ENCODE measurements around the gene FLOT2.
"Not testable (repeated sequence)": the region's sequence is repeated elsewhere in the genome, so short reads cannot be mapped to it uniquely, and the experiment has no call there.

Gene FLOT2

DNA sequence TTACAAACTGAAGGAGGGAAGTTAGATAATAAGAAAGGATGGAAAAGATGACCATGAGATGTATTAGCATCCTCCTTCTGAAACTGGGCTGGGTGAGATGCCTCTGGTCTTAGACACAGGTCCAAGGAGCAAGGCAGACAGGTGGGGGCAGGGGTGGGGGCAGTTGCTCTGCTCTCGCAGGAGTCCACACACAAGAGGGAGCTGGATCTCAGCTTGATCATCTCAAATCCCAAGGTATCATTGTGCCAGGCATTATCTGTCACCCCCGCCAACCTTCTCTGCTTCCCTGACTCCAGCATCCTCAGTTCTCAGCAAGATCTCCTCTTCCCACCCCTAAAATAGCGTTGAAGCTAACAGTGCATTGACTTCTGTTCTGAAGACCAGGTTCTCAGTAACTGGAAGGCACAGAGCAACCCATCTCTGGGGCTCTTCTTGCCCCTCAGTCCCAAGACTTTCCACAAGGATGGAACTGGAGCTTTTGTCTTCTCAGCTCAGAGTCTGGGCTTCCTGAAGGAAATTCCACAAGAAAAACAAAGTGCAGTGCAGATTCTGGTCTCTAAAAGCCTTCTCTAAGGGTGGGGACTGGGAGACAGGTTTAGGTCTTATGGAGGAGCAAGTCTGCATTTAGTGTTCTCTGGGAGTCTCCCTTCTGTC lies 1.6 kb downstream of the FLOT2 start:
- no peak for DNase-seq (ENCODE audit: low read depth in 2 of 2)

DNA sequence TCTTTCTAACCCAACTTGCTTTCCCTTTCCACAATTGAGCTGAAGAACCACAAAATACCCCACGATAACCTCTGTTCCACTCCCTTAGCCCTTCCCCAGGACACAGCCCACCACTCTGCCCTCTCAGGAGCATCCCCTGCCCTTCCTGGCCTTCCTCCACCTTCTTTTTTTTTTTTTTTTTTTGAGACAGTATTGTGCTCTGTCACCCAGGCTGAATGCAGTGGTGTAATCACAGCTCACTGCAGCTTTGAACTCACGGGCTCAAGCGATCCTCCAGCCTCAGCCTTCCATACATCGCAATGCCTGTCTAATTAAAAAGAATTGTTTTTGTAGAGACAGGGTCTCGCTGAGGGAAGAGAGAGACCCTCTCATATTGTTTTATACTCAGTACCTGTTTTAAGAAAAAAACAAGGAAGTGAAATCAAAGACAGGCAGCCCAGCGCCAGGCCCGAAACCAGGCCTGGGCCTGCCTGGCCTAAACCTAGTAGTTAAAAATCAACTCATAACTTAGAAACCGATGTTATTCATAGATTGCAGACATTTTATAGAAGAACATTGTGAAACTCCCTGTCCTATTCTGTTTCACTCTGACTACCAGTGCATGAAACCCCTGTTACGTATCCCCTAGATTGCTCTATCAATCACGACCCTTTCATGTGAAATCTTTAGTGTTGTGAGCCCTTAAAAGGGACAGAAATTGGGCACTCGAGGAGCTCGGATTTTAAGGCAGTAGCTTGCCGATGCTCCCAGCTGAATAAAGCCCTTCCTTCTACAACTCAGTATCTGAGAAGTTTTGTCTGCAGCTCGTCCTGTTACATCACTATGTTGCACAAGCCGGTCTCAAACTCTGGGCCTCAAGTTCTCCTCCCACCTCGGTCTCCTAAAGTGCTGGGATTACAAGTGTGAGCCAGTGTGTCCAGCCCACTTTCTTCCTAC lies 4.0 kb downstream of the FLOT2 start:
- DNase-seq (ENCODE audit: low read depth in 2 of 2) = not testable (repeated sequence)

DNA sequence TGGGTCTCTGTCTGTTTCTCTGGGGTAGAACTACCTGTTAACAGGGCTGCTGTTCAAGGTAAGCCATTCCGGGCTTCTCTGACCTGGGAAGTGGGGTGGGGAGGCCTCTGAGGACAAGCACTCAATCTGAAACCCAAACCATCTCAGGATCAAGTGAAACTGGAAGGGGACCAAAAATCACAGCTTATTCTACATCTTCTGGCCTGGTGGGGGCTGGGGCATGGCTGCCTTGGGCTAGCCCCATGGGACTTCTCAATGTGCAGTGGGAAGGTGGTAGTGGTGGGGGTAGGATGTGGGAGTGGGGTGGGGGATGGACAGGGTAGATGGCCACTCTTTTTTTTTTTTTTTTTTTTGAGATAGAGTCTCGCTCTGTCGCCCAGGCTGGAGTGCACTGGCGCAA lies 5.5 kb downstream of the FLOT2 start:
- DNase-seq (ENCODE audit: low read depth in 2 of 2) = no peak

DNA sequence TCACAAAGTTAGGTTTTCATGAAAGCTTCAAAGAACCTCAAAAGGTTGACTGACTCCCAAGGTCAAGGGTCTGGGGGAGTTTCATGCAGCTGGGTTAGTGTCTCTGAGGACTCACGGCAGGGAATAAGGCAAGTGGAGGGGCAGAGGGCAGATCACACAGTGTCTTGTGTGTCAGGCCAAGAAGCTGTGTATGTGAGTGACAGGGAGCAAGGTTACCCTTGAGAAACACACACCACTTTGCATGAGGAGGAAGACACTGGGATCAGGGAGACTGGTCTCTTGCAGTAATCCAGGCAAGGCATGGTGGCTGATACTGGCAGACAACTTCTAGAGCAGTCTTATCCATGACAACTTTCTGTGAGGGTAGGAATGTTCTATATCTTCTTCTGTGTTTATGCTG lies 6.3 kb downstream of the FLOT2 start:
- no peak for DNase-seq (ENCODE audit: low read depth in 2 of 2)

DNA sequence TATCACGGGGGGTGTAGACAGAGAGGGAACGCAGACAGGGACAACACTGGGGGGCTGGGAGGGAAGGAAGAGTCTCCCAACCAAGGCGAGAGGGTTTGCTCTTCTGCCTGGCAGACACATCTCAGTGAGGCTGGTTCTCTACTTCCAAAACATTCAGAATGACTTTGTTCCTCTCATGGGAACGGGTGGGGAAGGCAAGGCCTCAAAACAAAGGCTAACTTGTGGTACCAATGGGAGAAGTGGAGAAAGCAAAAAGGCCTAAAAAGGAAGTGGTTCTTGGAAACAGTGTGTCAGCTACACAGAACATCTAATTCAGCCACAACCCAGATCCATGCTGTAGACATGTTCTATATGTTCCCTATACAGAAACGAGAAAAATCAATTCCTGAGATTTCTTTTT lies 7.5 kb downstream of the FLOT2 start:
- DNase-seq (ENCODE audit: low read depth in 2 of 2) = no peak

DNA sequence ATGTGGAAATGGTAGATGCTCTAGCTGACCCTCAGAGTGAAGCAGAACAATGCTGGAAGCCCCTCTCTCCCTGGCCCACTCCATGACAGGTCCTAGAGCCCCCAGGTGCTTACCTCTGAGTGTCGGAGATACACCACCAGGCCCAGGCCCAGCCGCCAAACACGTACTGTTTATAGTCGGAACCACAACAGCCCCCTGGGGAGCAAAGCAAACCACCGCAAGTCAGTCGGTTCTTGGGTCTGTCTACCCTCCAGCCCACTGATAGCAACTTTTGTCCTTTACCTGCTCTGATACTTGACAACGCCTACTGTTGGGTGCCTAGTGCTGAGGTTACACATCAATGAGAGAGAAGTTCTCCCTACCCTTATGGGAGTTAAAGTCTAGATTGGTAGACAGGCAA lies 8.7 kb downstream of the FLOT2 start:
- DNase-seq (ENCODE audit: low read depth in 2 of 2) = no peak

DNA sequence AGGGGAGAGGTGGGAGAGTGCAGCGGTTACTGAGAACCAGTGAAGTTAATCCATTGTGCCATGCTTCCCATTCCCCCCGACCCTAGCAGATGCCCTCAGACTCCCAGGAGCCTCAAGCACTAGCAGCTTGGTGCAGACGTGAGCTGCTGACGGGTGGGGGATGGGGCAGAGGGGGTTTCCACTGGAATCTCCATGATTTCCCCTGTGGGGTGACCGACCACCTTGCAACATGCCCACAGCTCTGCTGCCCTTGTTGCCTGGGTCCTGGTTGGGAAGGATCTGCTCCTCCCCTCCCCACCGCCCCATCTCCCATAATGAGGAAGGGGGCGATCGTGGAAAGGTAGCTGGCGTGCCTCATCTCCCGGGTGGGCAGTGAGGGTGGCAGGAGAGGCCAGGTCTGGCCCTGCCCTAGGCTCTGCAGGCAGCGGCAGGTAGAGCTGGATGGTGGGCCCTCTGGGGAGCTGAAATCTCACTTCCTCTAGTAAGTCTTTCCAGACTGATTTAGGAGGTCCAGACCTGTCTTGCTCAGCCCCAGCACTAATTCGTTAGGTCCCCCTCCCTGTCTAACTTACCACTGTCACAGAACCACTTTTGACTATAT lies 9.6 kb downstream of the FLOT2 start:
- no peak for DNase-seq (ENCODE audit: low read depth in 2 of 2)

DNA sequence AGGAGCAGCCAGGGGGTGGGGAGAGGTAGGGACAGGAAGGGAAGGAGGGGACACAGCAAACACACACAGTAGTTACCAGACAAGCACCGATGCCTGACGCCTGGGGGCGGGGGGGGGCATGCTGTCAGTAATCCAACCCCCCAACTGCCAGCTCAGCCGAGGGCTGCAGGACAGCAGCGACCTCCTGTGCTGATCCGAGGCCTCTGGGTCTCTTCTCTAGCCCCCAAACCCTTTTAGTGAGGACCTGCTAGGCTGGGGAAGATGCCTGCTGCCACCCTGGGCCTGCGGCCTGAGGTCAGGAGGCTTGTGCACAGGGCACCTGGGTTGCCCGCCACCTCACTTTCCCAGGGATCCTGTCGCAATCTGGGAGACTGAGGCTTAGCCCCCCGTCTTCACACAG lies 11.6 kb downstream of the FLOT2 start:
- no peak for DNase-seq (ENCODE audit: low read depth in 2 of 2)

DNA sequence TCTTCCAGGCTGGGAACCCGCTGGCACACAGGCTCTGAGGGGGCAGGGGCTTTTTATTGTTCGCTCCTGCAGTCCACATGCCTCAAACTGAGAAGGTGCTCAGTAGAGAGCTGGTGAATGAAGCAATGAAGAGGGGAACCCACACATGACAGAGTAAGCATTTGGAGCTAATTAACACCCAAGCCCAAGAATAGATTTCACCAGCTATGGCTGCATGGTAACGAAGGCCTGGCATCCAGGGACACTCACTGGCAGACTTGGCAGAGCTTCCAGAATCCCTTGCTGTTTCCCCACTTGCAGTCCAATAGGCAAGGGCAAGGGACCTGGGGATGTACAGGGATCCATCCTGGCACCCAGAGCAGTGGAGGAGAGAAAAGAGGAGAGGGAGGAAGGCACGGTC lies 12.2 kb downstream of the FLOT2 start:
- no peak for DNase-seq (ENCODE audit: low read depth in 2 of 2)

DNA sequence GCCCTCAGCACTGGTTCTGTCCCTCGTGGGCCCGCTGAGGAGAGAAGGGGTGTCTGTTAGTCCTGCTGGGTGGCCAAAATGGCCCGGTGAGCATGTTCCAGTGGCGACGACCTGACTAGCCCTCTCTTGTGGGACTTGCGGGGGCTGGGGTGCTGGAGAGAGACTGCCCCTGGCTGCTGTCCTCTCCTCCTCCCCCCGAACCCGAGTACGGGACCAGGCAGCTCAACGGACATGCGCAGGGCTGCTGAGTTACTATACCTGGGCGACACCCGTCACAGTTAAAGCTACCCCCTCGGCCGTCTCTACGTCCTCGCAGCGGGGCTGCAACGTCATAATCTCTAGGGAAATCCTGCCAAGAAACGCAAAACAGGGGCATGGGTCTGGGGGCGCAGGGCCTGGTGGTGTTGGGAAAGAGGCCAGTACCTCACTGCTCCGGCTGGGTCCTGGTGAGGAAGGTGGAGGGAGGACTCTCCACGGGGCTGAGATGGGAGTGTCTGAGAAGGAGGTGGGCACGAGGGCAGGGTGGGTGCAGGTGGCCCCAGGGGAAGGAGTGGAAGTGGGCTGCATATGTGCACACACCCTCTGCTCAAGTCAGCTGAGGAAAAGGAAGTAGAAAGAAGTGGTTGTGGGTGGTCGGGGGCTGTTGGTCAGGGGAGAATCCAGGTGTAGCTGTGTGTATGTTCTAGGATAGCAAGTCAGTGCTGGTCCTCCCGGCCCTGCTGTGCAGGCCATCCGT lies 13.4 kb downstream of the FLOT2 start:
- DNase-seq (ENCODE audit: low read depth in 2 of 2) = no peak

DNA sequence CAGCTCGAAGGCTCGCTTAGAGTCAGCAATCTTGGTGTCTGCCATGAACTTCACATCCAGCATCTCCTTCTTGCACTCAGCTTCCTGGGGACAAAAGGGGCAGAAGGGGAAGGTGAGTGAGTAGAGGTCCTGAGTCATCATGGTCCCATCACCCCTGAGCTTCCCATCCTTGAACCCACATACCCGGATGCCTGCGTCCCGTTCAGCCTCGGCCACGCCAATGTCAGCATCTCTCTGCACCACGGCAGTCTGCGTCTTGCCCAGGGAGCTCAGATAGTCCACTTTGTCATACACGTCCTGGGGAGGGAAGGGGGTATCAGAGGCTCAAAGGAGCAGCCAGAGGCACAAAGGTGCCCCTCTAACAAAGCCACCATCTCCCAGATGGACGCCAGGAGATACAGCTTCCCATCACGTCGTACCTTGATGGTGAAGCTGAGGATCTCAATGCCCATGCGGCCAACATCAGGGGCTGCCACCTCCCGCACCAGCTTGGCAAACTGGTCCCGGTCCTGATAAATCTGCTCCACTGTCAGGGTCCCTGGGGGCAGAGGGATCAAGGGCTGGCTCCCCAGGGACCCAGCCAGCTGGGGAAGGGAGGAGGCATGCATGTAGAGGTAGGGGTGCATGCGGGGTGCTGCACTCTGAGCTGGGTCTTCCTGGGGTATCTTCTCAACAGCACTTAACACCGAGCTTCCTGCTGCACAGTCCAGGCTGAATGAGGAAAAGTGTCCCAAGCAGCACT lies 15.2 kb downstream of the FLOT2 start:
- DNase-seq (ENCODE audit: low read depth in 2 of 2) = no peak

DNA sequence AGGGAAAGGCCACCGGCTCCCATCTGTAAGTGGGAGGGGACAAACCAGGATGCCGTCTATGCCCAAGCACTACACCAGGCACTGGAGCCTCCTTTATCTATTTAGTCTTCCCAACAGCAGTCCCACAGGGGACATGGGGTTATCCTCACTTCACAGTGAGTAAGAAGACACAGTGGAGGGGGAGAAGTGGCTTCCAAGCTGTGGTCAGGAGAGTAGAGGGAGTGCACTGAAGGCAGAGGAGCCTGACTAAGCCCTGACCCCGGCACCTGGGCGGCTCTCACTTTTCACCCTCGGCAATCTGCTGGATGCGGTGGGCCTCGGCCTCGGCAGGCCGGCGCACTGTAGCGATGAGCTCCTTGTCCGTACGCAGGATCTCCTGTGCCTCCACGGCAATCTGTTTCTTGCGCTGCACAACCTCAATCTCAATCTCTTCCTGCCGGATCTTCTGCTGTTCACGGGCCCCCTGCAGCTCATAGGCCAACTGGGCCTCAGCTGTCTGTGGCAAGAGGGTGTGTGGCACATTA lies 15.9 kb downstream of the FLOT2 start:
- DNase-seq (ENCODE audit: low read depth in 2 of 2) = no peak

DNA sequence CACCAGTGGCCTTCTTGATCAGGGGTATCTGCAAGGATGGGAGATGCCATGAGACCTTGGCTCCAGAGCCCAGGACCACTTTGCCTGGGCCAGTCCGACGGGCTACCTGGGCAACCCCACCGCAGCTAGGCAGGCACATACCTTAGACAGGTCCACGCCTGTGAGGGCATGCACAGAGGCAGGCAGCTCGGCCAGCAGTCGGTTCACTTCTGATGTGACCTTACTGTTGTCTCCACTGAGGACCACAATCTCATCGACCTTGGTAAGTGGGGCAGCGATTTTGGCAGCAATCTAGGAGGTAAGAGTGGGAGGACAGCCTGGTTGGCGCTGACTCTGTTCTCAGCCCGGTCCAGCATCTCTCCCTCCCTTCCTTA lies 17.0 kb downstream of the FLOT2 start:
- DNase-seq (ENCODE audit: low read depth in 2 of 2) = no peak

DNA sequence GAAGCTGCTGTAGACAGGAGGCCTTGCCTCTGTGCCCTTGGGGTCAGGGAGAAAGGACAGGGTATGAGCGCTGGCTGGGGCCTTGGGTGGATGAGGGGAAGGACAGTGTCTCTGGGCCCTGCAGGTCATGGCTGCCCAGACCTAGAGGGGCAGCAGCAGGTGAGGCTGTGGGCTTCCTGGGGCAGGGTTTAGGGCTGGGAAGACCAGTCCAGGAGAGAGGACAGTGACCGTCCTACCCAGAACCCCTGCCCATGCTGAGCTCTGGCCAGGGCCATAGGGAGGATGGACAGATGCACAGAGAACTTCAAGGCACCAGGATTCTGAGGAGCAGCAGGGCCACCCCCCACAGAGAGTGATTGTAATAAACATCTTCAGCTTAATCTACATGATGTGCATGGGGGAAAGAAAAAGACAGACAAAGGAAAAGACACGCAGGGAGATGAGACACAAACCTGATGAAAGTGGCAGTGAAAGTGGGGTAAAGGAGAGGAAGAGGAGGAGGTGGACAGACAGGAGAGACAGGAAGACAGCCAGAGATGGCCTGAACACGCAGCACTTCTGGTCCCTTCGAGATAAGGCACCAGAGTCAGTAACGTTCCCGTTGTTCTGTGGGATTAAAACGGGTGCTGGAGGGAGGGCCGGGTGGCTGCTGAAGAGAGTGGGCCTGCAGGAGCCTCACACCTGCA lies 17.5 kb downstream of the FLOT2 start:
- DNase-seq (ENCODE audit: low read depth in 2 of 2) = no peak

DNA sequence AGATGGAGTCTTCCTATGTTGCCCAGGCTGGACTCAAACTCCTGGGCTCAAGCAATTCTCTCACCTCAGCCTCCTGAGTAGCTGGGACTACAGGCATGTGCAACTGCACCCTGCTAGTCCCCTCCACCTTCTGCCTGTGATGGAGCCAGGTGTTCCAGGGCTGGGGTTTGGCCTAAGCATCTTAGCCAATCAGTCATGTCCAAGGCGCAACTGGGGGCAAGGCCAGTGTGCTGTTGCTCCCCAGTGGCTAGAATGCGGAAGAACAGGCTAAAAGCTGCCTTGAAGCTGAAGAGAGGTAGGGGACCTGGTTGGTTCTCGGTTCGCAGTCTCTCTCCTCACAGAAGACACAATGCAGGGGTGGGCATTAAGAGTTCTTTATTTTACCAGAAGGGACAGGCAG lies 18.6 kb downstream of the FLOT2 start:
- no peak for DNase-seq (ENCODE audit: low read depth in 2 of 2)

DNA sequence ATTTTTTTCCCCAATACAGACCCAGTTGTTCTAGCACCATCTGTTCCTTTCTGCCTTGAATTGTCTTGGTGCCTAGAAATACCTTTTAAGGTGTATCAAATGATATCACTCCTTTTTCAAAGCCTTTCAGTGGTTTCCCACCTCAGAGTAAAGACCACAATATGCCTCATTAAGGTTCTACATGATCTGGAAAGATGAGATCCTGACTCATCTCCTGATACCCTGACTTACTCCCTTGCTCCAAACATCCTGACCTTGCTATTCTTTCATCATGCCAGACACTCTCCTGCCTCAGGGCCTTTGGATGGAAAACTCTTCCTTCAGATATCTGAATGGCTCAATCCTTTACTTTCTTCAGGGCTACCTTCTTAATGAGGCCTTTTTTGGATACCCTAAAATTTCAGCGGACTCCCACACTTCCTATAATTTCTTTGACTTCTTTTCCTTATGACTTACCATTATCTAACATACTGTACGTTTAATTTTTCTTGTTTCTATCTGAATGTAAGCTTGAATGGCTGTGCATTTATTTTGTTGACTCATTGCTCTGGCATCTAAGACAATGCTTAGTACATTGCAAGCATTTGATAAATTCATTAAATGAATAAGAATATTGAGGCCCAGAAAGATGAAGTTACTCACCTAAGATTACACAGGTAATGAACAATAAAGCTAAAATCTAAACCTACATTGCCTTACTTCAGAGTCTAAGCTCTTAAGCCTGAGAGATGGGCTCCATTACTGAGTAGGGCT lies 19.2 kb downstream of the FLOT2 start:
- DNase-seq (ENCODE audit: low read depth in 2 of 2) = no peak

DNA sequence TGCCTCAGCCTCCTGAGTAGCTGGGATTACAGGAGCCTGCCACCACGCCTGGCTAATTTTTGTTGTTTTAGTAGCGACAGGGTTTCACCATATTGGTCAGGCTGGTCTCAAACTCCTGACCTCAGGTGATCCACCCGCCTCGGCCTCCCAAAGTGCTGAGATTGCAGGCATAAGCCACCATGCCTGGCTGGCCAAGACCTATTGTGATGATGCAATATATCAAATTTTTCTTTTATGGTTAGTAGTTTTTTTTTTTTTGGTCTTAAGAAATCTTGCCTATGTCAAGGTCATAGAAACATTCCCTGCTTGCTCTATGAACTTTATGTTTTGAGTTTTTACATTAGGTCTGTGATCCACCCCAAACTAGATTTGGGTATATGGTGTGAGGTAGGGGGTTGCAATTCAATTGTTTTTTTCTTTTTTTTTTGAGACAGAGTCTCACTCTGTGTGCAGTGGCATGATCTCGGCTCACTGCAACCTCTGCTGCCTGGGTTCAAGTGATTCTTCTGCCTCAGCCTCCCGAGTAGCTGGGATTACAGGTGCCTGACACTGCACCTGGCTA lies 20.3 kb downstream of the FLOT2 start:
- DNase-seq (ENCODE audit: low read depth in 2 of 2) = not testable (repeated sequence)

DNA sequence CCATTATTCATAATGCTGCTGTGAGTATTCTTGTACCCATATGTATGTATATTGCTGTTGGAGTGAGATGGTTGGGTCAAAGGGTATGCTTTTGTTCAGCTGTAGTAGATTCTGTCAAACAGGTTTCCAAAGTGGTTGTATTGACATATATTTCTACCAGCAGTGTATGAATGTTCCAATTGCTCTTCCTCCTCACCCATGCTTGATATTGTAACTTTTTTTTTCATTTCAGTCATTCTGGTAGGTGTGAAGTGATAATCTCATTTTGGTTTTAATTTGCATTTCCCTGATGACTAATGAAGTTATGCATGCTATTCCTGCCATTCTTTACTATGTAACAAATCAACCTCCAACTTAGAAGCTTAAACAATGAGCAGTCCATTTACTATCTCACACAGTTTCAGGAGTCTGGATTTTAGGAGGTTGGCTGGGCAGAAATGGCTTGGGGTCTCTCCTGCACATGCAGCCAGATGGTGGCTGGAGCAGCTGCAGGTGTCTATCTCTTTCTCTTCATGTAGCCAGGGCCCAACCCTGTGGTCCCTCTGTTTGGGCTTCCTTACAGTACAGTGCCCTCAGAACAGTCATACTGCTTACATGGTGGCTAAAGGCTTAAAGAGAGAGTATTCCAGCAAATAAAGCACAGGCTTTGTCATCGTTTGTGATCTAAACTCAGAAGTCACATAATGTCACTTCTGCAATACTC lies 21.5 kb downstream of the FLOT2 start:
- DNase-seq (ENCODE audit: low read depth in 2 of 2) = no peak

DNA sequence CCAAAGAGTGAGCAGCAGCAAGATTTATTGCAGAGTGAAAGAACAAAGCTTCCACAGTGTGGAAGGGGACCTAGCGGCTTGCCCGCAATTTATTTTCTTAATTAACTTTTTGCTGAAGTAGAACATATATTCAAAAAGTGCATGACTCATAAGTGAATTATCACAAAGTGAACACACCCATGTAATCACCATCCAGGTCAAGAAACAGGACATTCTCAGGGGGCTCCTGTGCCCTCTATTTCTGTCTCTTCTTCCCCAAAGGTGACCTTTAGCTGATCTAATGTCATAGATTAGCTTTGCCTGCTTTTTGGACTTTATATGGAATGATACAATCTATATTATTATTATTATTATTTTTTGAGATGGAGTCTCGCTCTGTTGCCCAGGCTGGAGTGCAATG lies 22.8 kb downstream of the FLOT2 start:
- DNase-seq (ENCODE audit: low read depth in 2 of 2) = no peak
